ENCODE measurements around the gene NARF.

NARF gene

DNA sequence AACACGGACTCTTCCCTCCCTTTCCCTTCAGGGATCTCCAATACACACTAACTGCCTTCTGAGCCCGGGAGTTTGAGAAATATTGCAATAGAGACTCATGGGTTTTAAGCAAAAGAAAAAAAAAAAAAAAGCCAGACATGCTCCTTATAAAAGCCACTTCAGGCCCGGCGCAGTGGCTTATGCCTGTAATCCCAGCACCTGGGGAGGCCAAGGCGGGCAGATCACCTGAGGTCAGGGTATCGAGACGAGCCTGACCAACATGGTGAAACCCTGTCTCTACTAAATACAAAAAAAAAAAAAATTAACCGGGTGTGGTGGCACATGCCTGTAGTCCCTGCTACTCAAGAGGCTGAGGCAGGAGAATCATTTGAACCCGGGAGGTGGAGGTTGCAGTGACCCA, 42.8 kb upstream of the NARF start:
- no CpG with 5 or more reads among the region's 9 CpGs for WGBS (ENCODE audit: extremely low coverage, insufficient coverage, insufficient read length)
- H2AFZ ChIP-seq (ENCODE audit: insufficient read depth, low read length, poor library complexity): no peak overlapping the region

GRCh38 chr17:82416264-82416663, 42.3 kb upstream of the NARF start:
- H3K14ac ChIP-seq (ENCODE audit: low read length): no peak overlapping the region
- H3K4me2 ChIP-seq (ENCODE audit: low read length): no peak overlapping the region
- peaks cover 3% of the 10 kb centered on the region for H3K79me2 ChIP-seq (ENCODE audit: control insufficient read depth, insufficient read depth, low read length, poor library complexity)
- H2AFZ ChIP-seq (ENCODE audit: insufficient read depth, low read length, poor library complexity): no peak overlapping the region
- H2AK5ac ChIP-seq (ENCODE audit: low read length): no peak overlapping the region
- peaks cover 0 to 6% of the 10 kb centered on the region in 2 experiments for H3K36me3 ChIP-seq (ENCODE audit: control insufficient read depth in 1 of 2, insufficient read depth in 2 of 2, low read length in 2 of 2)
- H3K9ac ChIP-seq (ENCODE audit: low read length): no peak overlapping the region
- H3K9me3 ChIP-seq (ENCODE audit: insufficient read depth, low read depth, low read length): peaks cover 2% of the 10 kb centered on the region
- no CpG with 5 or more reads among the region's 4 CpGs for WGBS (ENCODE audit: extremely low coverage, insufficient coverage, insufficient read length)
- H2BK12ac ChIP-seq (ENCODE audit: low read length): no peak overlapping the region
- no peaks in the 10 kb centered on the region for H3K27me3 ChIP-seq (ENCODE audit: insufficient read depth, low read length)
- H4K8ac ChIP-seq (ENCODE audit: low read depth, low read length): no peak overlapping the region
- no peak overlapping the region for H3K27ac ChIP-seq (ENCODE audit: low read depth, low read length)
- peaks cover 6% of the 10 kb centered on the region for H3K79me1 ChIP-seq (ENCODE audit: low read length)
- H3K4ac ChIP-seq (ENCODE audit: low read depth, low read length): no peak overlapping the region
- H2BK120ac ChIP-seq (ENCODE audit: insufficient read depth, low read length, poor library complexity): no peak overlapping the region
- no peak overlapping the region for H4K12ac ChIP-seq (ENCODE audit: low read depth, low read length)
- DNase-seq: no peak
- no peak overlapping the region for H2BK5ac ChIP-seq (ENCODE audit: low read depth, low read length, poor library complexity)
- no peak overlapping the region for H3K23ac ChIP-seq (ENCODE audit: low read length)
- no peak overlapping the region for H3K4me3 ChIP-seq (ENCODE audit: low read depth, low read length)
- no peak overlapping the region for H3K18ac ChIP-seq (ENCODE audit: low read length)
- H4K91ac ChIP-seq (ENCODE audit: low read depth, low read length): no peak overlapping the region
- H3K4me1 ChIP-seq (ENCODE audit: control insufficient read depth in 1 of 2, insufficient read depth in 2 of 2, low read length in 2 of 2): peaks cover 3 to 4% of the 10 kb centered on the region in 2 experiments

More for the DNA sequence above, 42.8 kb upstream of the NARF start:
- no peak overlapping the region for H2BK5ac ChIP-seq (ENCODE audit: low read depth, low read length, poor library complexity)
- H3K27ac ChIP-seq (ENCODE audit: low read depth, low read length): no peak overlapping the region
- H3K4me2 ChIP-seq (ENCODE audit: low read length): no peak overlapping the region
- H3K23ac ChIP-seq (ENCODE audit: low read length): no peak overlapping the region
- no peak overlapping the region for H4K8ac ChIP-seq (ENCODE audit: low read depth, low read length)
- H3K14ac ChIP-seq (ENCODE audit: low read length): no peak overlapping the region
- peaks cover 2% of the 10 kb centered on the region for H3K9me3 ChIP-seq (ENCODE audit: insufficient read depth, low read depth, low read length)
- H3K27me3 ChIP-seq (ENCODE audit: insufficient read depth, low read length): no peaks in the 10 kb centered on the region
- no peak overlapping the region for H3K18ac ChIP-seq (ENCODE audit: low read length)
- peaks cover 0 to 4% of the 10 kb centered on the region in 2 experiments for H3K36me3 ChIP-seq (ENCODE audit: control insufficient read depth in 1 of 2, insufficient read depth in 2 of 2, low read length in 2 of 2)
- no peak overlapping the region for H3K9ac ChIP-seq (ENCODE audit: low read length)
- peaks cover 3 to 4% of the 10 kb centered on the region in 2 experiments for H3K4me1 ChIP-seq (ENCODE audit: control insufficient read depth in 1 of 2, insufficient read depth in 2 of 2, low read length in 2 of 2)
- no peak overlapping the region for H4K91ac ChIP-seq (ENCODE audit: low read depth, low read length)
- peaks cover 6% of the 10 kb centered on the region for H3K79me1 ChIP-seq (ENCODE audit: low read length)
- H3K4me3 ChIP-seq (ENCODE audit: low read depth, low read length): no peak overlapping the region
- no peak overlapping the region for H3K4ac ChIP-seq (ENCODE audit: low read depth, low read length)
- H2BK120ac ChIP-seq (ENCODE audit: insufficient read depth, low read length, poor library complexity): no peak overlapping the region
- H2AK5ac ChIP-seq (ENCODE audit: low read length): no peak overlapping the region
- H4K12ac ChIP-seq (ENCODE audit: low read depth, low read length): no peak overlapping the region
- no peak for DNase-seq
- peaks cover 3% of the 10 kb centered on the region for H3K79me2 ChIP-seq (ENCODE audit: control insufficient read depth, insufficient read depth, low read length, poor library complexity)
- no peak overlapping the region for H2BK12ac ChIP-seq (ENCODE audit: low read length)

DNA sequence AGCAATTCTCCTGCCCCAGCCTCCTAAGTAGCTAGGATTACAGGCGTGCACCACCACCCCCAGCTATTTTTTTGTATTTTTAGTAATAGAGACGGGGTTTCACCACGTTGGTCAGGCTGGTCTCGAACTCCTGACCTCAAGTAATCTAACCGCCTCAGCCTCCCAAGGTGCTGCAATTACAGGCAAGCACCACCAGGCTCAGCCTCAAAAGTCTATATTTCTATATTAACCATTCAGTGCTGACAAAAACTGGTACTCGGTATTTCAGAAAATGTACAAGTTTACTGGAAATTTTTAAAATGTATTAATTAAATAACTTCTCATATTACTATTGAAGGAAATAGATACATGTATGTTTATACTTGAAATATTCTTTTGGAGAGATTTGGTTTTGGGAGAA, 41.8 kb upstream of the NARF start:
- Histone ChIP-seq H2BK12ac (ENCODE audit: low read length) (no peak overlapping the region), H2BK5ac (ENCODE audit: low read depth, low read length, poor library complexity) (no peak overlapping the region), H4K12ac (ENCODE audit: low read depth, low read length) (no peak overlapping the region), H3K4ac (ENCODE audit: low read depth, low read length) (no peak overlapping the region), H3K4me3 (ENCODE audit: low read depth, low read length) (no peak overlapping the region), H3K4me1 (ENCODE audit: control insufficient read depth in 1 of 2, insufficient read depth in 2 of 2, low read length in 2 of 2) (peaks cover 3 to 4% of the 10 kb centered on the region in 2 experiments), H2AFZ (ENCODE audit: insufficient read depth, low read length, poor library complexity) (no peak overlapping the region), H3K4me2 (ENCODE audit: low read length) (no peak overlapping the region), H3K27ac (ENCODE audit: low read depth, low read length) (no peak overlapping the region), H3K18ac (ENCODE audit: low read length) (no peak overlapping the region), H3K9ac (ENCODE audit: low read length) (no peak overlapping the region), H3K79me1 (ENCODE audit: low read length) (peaks cover 6% of the 10 kb centered on the region), H3K14ac (ENCODE audit: low read length) (no peak overlapping the region), H3K27me3 (ENCODE audit: insufficient read depth, low read length) (no peaks in the 10 kb centered on the region), H2AK5ac (ENCODE audit: low read length) (no peak overlapping the region), H4K91ac (ENCODE audit: low read depth, low read length) (no peak overlapping the region), H3K79me2 (ENCODE audit: control insufficient read depth, insufficient read depth, low read length, poor library complexity) (peaks cover 3% of the 10 kb centered on the region), H3K23ac (ENCODE audit: low read length) (no peak overlapping the region), H3K36me3 (ENCODE audit: control insufficient read depth in 1 of 2, insufficient read depth in 2 of 2, low read length in 2 of 2) (peaks cover 0 to 6% of the 10 kb centered on the region in 2 experiments), H3K9me3 (ENCODE audit: insufficient read depth, low read depth, low read length) (peaks cover 2% of the 10 kb centered on the region), H2BK120ac (ENCODE audit: insufficient read depth, low read length, poor library complexity) (no peak overlapping the region), H4K8ac (ENCODE audit: low read depth, low read length) (no peak overlapping the region)
- no CpG with 5 or more reads among the region's 6 CpGs for WGBS (ENCODE audit: extremely low coverage, insufficient coverage, insufficient read length)
- no peak for DNase-seq

DNA sequence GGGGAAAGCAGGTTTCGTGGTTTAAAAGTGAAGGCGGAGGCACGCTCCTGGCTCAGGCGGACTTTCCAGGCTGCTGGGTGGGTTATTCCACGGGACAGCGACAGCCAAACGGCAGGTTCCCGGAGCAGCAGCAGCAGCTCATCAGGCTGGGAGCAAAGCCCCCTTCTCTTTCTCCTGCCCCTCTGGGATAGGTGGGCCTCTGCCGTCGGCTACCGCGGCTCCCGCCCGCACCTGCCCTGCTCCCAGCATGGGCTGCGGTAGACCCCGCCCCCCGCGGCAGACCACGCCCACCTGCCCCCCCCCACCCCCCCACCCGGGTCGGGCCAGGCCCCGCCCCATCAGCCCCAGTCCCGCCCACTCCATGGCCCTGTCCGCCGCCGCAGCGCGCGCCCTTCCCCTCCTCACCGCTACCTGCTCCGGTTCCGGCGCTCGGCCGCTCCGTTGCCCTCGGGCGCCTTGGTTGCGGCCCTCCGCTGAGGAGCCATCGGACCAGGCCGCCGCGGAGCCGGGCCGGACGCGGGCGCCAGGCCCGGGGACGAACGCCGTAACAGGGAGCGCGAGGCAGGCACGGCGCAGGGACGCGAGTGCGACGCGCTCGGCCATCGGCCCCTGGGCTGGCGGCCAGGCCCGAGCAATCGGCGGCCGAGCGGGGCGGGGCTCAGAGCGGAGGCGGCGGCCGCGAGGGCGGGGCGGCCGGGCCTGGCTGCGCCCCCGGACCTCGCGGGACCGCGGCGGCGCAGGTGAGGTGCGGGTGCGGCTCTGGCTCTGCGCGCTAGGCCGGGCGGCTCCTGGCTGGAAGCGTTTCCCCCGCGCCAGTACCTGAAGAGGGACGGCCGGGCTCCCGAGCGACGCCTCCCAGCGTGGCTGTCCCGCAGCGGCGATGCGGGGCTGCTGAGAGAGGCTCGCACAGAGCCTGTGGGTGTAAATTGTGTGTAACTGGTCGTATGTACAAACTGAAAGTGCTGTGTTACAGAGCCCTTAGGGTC, 40.2 kb upstream of the NARF start, which contains the start of the genes HEXD and OGFOD3:
Gene HEXD (plus strand): TSS at position 347 of the 986 bp plus-strand sequence. CDS start 1,453 bp downstream, outside the sequence.
Gene OGFOD3 (minus strand): TSS at position 586 of the 986 bp plus-strand sequence. CDS start 101 bp downstream, at position 485.
- peak within 1 kb of the TSS; percentile 100 for H3K4me2 ChIP-seq (ENCODE audit: low read length)
- H3K27me3 ChIP-seq (ENCODE audit: insufficient read depth, low read length): no peaks in the 10 kb centered on the region
- peaks cover 3% of the 10 kb centered on the region for H3K79me2 ChIP-seq (ENCODE audit: control insufficient read depth, insufficient read depth, low read length, poor library complexity)
- H2BK5ac ChIP-seq (ENCODE audit: low read depth, low read length, poor library complexity): peak within 1 kb of the TSS; percentile 93
- no CpG with 5 or more reads among the region's 108 CpGs for WGBS (ENCODE audit: extremely low coverage, insufficient coverage, insufficient read length)
- H3K4me3 ChIP-seq (ENCODE audit: low read depth, low read length): peak within 1 kb of the TSS; percentile 100
- H2AK5ac ChIP-seq (ENCODE audit: low read length): no peak within 1 kb of the TSS
- H3K9ac ChIP-seq (ENCODE audit: low read length): peak within 1 kb of the TSS; percentile 99
- H4K12ac ChIP-seq (ENCODE audit: low read depth, low read length): peak within 1 kb of the TSS; percentile 90
- peak within 1 kb of the TSS; percentile 98 for H3K14ac ChIP-seq (ENCODE audit: low read length)
- H4K8ac ChIP-seq (ENCODE audit: low read depth, low read length): peak within 1 kb of the TSS; percentile 100
- peak within 1 kb of the TSS; percentile 100 for H3K18ac ChIP-seq (ENCODE audit: low read length)
- peaks cover 6% of the 10 kb centered on the region for H3K79me1 ChIP-seq (ENCODE audit: low read length)
- peak within 1 kb of the TSS; percentile 65 for H3K27ac ChIP-seq (ENCODE audit: low read depth, low read length)
- peak within 1 kb of the TSS; percentile 95 for H2AFZ ChIP-seq (ENCODE audit: insufficient read depth, low read length, poor library complexity)
- H3K36me3 ChIP-seq (ENCODE audit: control insufficient read depth in 1 of 2, insufficient read depth in 2 of 2, low read length in 2 of 2): peaks cover 0 to 6% of the 10 kb centered on the region in 2 experiments
- H3K4me1 ChIP-seq (ENCODE audit: control insufficient read depth in 1 of 2, insufficient read depth in 2 of 2, low read length in 2 of 2): peaks cover 3 to 4% of the 10 kb centered on the region in 2 experiments
- no peak within 1 kb of the TSS for H2BK12ac ChIP-seq (ENCODE audit: low read length)
- peak within 1 kb of the TSS; percentile 29 for H3K4ac ChIP-seq (ENCODE audit: low read depth, low read length)
- H4K91ac ChIP-seq (ENCODE audit: low read depth, low read length): peak within 1 kb of the TSS; percentile 97
- peaks cover 5% of the 10 kb centered on the region for H3K9me3 ChIP-seq (ENCODE audit: insufficient read depth, low read depth, low read length)
- peak within 1 kb of the TSS; percentile 84 for H2BK120ac ChIP-seq (ENCODE audit: insufficient read depth, low read length, poor library complexity)
- peak; percentile 78 to 92 for DNase-seq
- H3K23ac ChIP-seq (ENCODE audit: low read length): no peak within 1 kb of the TSS

Data from trophoblast cell (in vitro differentiated cells and primary cell).